NB4 (cell line): Measurements from ENCODE around the gene ADGRD2.

Source experiments
- MYC ChIP-seq: IDR thresholded peaks from 2 replicates; pipeline ENCODE4 v1.6.1; 2011; ENCODE audit warnings: low read depth, low read length
- POLR2A ChIP-seq: IDR thresholded peaks from 2 replicates; pipeline ENCODE4 v1.6.1; 2011; ENCODE audit warnings: mild to moderate bottlenecking; ENCODE audit not compliant: insufficient read length; ENCODE audit errors: extremely low read depth
- TF ChIP-seq, protein P1 (sequence below): IDR thresholded peaks from one replicate; pipeline ENCODE4 v1.5.1; 2012; ENCODE audit warnings: low read depth, low read length
- TF ChIP-seq, protein P2 (sequence below): IDR thresholded peaks from 2 replicates; pipeline ENCODE4 v1.6.1; 2011; ENCODE audit warnings: low read depth, low read length

DNA sequence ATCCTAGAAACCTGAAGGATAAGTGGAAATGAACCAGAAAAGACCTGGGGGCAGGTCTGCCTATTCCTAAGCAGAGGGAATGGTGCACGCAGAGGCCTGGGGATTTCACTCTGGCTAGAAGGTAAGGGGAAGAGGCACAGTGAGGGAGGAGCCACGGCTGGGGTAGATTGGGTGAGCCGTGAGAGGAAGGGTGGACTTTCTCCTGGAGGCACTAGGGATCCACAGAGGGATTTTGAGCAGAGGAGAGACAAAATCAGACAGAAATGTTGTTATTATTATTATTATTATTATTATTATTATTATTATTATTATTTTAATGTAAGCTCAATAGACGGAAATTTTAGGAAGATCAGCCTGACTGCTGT, 3.0 kb upstream of the ADGRD2 start:
- TF ChIP-seq, protein P1, sequence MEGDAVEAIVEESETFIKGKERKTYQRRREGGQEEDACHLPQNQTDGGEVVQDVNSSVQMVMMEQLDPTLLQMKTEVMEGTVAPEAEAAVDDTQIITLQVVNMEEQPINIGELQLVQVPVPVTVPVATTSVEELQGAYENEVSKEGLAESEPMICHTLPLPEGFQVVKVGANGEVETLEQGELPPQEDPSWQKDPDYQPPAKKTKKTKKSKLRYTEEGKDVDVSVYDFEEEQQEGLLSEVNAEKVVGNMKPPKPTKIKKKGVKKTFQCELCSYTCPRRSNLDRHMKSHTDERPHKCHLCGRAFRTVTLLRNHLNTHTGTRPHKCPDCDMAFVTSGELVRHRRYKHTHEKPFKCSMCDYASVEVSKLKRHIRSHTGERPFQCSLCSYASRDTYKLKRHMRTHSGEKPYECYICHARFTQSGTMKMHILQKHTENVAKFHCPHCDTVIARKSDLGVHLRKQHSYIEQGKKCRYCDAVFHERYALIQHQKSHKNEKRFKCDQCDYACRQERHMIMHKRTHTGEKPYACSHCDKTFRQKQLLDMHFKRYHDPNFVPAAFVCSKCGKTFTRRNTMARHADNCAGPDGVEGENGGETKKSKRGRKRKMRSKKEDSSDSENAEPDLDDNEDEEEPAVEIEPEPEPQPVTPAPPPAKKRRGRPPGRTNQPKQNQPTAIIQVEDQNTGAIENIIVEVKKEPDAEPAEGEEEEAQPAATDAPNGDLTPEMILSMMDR, result no peak
- TF ChIP-seq POLR2A (no peak), MYC (no peak)
- TF ChIP-seq, protein P2, sequence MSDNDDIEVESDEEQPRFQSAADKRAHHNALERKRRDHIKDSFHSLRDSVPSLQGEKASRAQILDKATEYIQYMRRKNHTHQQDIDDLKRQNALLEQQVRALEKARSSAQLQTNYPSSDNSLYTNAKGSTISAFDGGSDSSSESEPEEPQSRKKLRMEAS, result no peak
